Measurements from ENCODE around the gene NOTCH3. TPM values are rescaled to one million over a fixed set of nuclear protein-coding genes. Genes with fewer than 3 reads are reported as not detected.

NOTCH3 gene
- total RNA-seq, 1 donor from 2014 or later: 162 TPM

- H3K4me3 ChIP-seq (ENCODE audit: insufficient read depth, low read depth, low read length): no peak overlapping the region
- no peak for DNase-seq (ENCODE audit: low read depth)
- no peaks in the 10 kb centered on the region for H3K4me1 ChIP-seq (ENCODE audit: insufficient read depth, low read length)
- no peak for FAIRE-seq
- H3K36me3 ChIP-seq (ENCODE audit: insufficient read depth, low read length): no peaks in the 10 kb centered on the region
- H3K4me1 Mint-ChIP-seq (ENCODE audit: low read depth, unreplicated experiment): no peaks in the 10 kb centered on the region
- H3K27ac Mint-ChIP-seq (ENCODE audit: unreplicated experiment): no peak overlapping the region
- H4K20me1 ChIP-seq (ENCODE audit: insufficient read depth, low read length): no peaks in the 10 kb centered on the region
- no peaks in the 10 kb centered on the region for H3K79me2 ChIP-seq (ENCODE audit: insufficient read depth, low read length)
- TF ChIP-seq CTCF (IDR thresholded peaks at IDR 0.05; ENCODE audit: insufficient read depth, low read depth, low read length) (no peak), EZH2 (IDR thresholded peaks at IDR 0.05; ENCODE audit: insufficient read depth, low read length) (no peak)
- no peak overlapping the region for H2AFZ ChIP-seq (ENCODE audit: low read depth, low read length)
- peaks cover 2% of the 10 kb centered on the region for H3K27me3 Mint-ChIP-seq (ENCODE audit: low read depth, unreplicated experiment)
- H3K4me2 ChIP-seq (ENCODE audit: low read length): no peak overlapping the region
- H3K27ac ChIP-seq (ENCODE audit: low read depth, low read length): no peak overlapping the region
- H3K36me3 Mint-ChIP-seq (ENCODE audit: low read depth, unreplicated experiment): peaks cover 5% of the 10 kb centered on the region
- H3K27me3 ChIP-seq (ENCODE audit: insufficient read depth, low read length): no peaks in the 10 kb centered on the region
- no peak overlapping the region for H3K9ac ChIP-seq (ENCODE audit: low read length)
- no peaks in the 10 kb centered on the region for H3K9me3 ChIP-seq (ENCODE audit: insufficient read depth, low read depth, low read length)
- no peak overlapping the region for H3K4me3 Mint-ChIP-seq (ENCODE audit: unreplicated experiment)
- no peaks in the 10 kb centered on the region for H3K9me3 Mint-ChIP-seq (ENCODE audit: unreplicated experiment)
Observed at GRCh38 chr19:15216363-15216762, 15.6 kb upstream of the NOTCH3 start.

- no peak overlapping the region for H2AFZ ChIP-seq (ENCODE audit: low read depth, low read length)
- no peaks in the 10 kb centered on the region for H3K36me3 ChIP-seq (ENCODE audit: insufficient read depth, low read length)
- no peaks in the 10 kb centered on the region for H3K27me3 ChIP-seq (ENCODE audit: insufficient read depth, low read length)
- Mint-ChIP-seq H3K36me3 (ENCODE audit: low read depth, unreplicated experiment) (peaks cover 5% of the 10 kb centered on the region), H3K27ac (ENCODE audit: unreplicated experiment) (no peak overlapping the region), H3K27me3 (ENCODE audit: low read depth, unreplicated experiment) (peaks cover 2% of the 10 kb centered on the region), H3K9me3 (ENCODE audit: unreplicated experiment) (no peaks in the 10 kb centered on the region), H3K4me1 (ENCODE audit: low read depth, unreplicated experiment) (no peaks in the 10 kb centered on the region), H3K4me3 (ENCODE audit: unreplicated experiment) (no peak overlapping the region)
- FAIRE-seq (no peak), DNase-seq (ENCODE audit: low read depth) (no peak)
- TF ChIP-seq CTCF (IDR thresholded peaks at IDR 0.05; ENCODE audit: insufficient read depth, low read depth, low read length): no peak
- no peak for TF ChIP-seq EZH2 (IDR thresholded peaks at IDR 0.05; ENCODE audit: insufficient read depth, low read length)
- peaks cover 9% of the 10 kb centered on the region for H3K4me1 ChIP-seq (ENCODE audit: insufficient read depth, low read length)
- no peak overlapping the region for H3K27ac ChIP-seq (ENCODE audit: low read depth, low read length)
- H3K9me3 ChIP-seq (ENCODE audit: insufficient read depth, low read depth, low read length): no peaks in the 10 kb centered on the region
- H3K9ac ChIP-seq (ENCODE audit: low read length): no peak overlapping the region
- no peaks in the 10 kb centered on the region for H3K79me2 ChIP-seq (ENCODE audit: insufficient read depth, low read length)
- no peak overlapping the region for H3K4me2 ChIP-seq (ENCODE audit: low read length)
- H3K4me3 ChIP-seq (ENCODE audit: insufficient read depth, low read depth, low read length): no peak overlapping the region
- no peaks in the 10 kb centered on the region for H4K20me1 ChIP-seq (ENCODE audit: insufficient read depth, low read length)
Observed at GRCh38 chr19:15213715-15214381, 13.1 kb upstream of the NOTCH3 start.

GRCh38 chr19:15212711-15213110, 11.9 kb upstream of the NOTCH3 start:
- Mint-ChIP-seq H3K27me3 (ENCODE audit: low read depth, unreplicated experiment) (peaks cover 2% of the 10 kb centered on the region), H3K27ac (ENCODE audit: unreplicated experiment) (no peak overlapping the region), H3K4me3 (ENCODE audit: unreplicated experiment) (no peak overlapping the region), H3K36me3 (ENCODE audit: low read depth, unreplicated experiment) (peaks cover 5% of the 10 kb centered on the region), H3K9me3 (ENCODE audit: unreplicated experiment) (no peaks in the 10 kb centered on the region), H3K4me1 (ENCODE audit: low read depth, unreplicated experiment) (no peaks in the 10 kb centered on the region)
- no peaks in the 10 kb centered on the region for H3K9me3 ChIP-seq (ENCODE audit: insufficient read depth, low read depth, low read length)
- H3K27ac ChIP-seq (ENCODE audit: low read depth, low read length): no peak overlapping the region
- H3K4me2 ChIP-seq (ENCODE audit: low read length): no peak overlapping the region
- no peaks in the 10 kb centered on the region for H4K20me1 ChIP-seq (ENCODE audit: insufficient read depth, low read length)
- no peak for DNase-seq (ENCODE audit: low read depth)
- no peak overlapping the region for H2AFZ ChIP-seq (ENCODE audit: low read depth, low read length)
- no peak overlapping the region for H3K4me3 ChIP-seq (ENCODE audit: insufficient read depth, low read depth, low read length)
- H3K9ac ChIP-seq (ENCODE audit: low read length): no peak overlapping the region
- no peaks in the 10 kb centered on the region for H3K36me3 ChIP-seq (ENCODE audit: insufficient read depth, low read length)
- FAIRE-seq: no peak
- H3K79me2 ChIP-seq (ENCODE audit: insufficient read depth, low read length): no peaks in the 10 kb centered on the region
- H3K4me1 ChIP-seq (ENCODE audit: insufficient read depth, low read length): peaks cover 9% of the 10 kb centered on the region
- TF ChIP-seq CTCF (IDR thresholded peaks at IDR 0.05; ENCODE audit: insufficient read depth, low read depth, low read length) (no peak), EZH2 (IDR thresholded peaks at IDR 0.05; ENCODE audit: insufficient read depth, low read length) (no peak)
- H3K27me3 ChIP-seq (ENCODE audit: insufficient read depth, low read length): no peaks in the 10 kb centered on the region

Data from astrocyte (in vitro differentiated cells and primary cell).